Glutamatergic neuron (in vitro differentiated cells): ENCODE data around the gene GFRA4. TPM values are rescaled to one million over a fixed set of nuclear protein-coding genes. Genes with fewer than 3 reads are reported as not detected.

Experiments
- DNase-seq: peaks from one replicate; pipeline ENCODE4 v3.0.0; 2022
- H3K27ac Mint-ChIP-seq: one replicate; pipeline ENCODE4 v1.8.0; 2020; ENCODE audit warnings: mild to moderate bottlenecking, mixed read lengths, inconsistent platforms; ENCODE audit not compliant: unreplicated experiment
- H3K27me3 Mint-ChIP-seq: one replicate; pipeline ENCODE4 v1.8.0; 2020; ENCODE audit warnings: mild to moderate bottlenecking, moderate library complexity, mixed read lengths, inconsistent platforms; ENCODE audit not compliant: unreplicated experiment
- H3K36me3 Mint-ChIP-seq: one replicate; pipeline ENCODE4 v1.8.0; 2020; ENCODE audit warnings: mild to moderate bottlenecking, mixed read lengths, inconsistent platforms; ENCODE audit not compliant: unreplicated experiment
- H3K4me1 Mint-ChIP-seq: one replicate; pipeline ENCODE4 v1.8.0; 2020; ENCODE audit warnings: mild to moderate bottlenecking, low read depth, mixed read lengths, inconsistent platforms; ENCODE audit not compliant: unreplicated experiment
- H3K4me3 Mint-ChIP-seq: one replicate; pipeline ENCODE4 v1.8.0; 2020; ENCODE audit warnings: mild to moderate bottlenecking, mixed read lengths, inconsistent platforms; ENCODE audit not compliant: unreplicated experiment
- H3K9me3 Mint-ChIP-seq: one replicate; pipeline ENCODE4 v1.8.0; 2020; ENCODE audit warnings: mild to moderate bottlenecking, moderate library complexity, mixed read lengths, inconsistent platforms; ENCODE audit not compliant: unreplicated experiment
- CTCF ChIP-seq: fragments of 200-600 bp; sonication (generic); IDR thresholded peaks from one replicate; pipeline ENCODE4 v1.5.0; 2021; ENCODE audit not compliant: partially characterized antibody, unreplicated experiment
- total RNA-seq: library from RNA; stranded (reverse); fragmentation: NEBNext Ultra II Directional; extraction: Animal tissue kit (Norgen Biotek cat#: 25700); gene quantifications from one replicate; pipeline ENCODE4 v1.2.1, GENCODE V29; 2021; ENCODE audit not compliant: unreplicated experiment

Gene GFRA4
- total RNA-seq, 1 donor from 2014 or later = not detected

DNA sequence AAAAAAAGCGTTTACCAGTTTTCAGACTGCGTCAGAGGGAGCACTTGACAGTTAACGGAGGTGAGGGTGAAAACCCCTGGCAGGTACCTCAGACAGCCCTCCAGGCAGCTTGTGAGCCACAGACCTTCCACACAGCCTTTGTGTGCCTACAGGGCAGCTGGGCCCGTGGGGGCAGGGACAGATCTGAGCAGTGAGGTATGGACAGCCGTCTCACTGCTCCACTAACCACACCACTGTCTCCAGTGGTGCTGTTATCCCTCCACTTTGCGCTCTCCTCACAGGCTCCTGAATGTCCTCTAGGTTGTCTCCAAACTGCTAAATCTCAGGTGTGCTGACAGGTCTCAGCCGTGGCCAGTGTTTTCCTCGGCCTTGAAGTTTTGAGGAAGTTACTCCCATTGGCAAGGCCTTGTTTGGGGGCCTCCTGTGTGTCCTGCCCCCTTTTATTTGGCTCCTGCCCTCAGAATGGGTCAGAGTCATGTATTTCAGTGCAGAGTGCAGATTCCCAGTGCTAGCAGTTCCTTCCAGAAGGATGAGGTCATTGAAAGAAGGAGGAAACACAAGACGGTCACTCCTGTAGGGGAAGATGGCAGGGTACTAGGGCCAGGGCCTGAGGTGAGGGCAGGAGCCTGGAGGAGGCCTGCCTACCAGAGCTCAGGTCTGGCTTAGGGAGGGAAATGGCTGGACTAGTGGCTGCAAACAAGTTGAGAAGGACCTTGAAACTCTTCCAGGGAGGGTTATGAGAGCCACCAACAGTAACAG lies 11.8 kb downstream of the GFRA4 start:
- H3K27ac Mint-ChIP-seq = no peak overlapping the region
- TF ChIP-seq CTCF = no peak
- no peak overlapping the region for H3K4me3 Mint-ChIP-seq
- H3K36me3 Mint-ChIP-seq = no peaks in the 10 kb centered on the region
- H3K4me1 Mint-ChIP-seq = peaks cover 30% of the 10 kb centered on the region
- DNase-seq = no peak
- peaks cover 2% of the 10 kb centered on the region for H3K27me3 Mint-ChIP-seq
- H3K9me3 Mint-ChIP-seq = no peaks in the 10 kb centered on the region

- peaks cover 2% of the 10 kb centered on the region for H3K27me3 Mint-ChIP-seq
- H3K4me1 Mint-ChIP-seq = peaks cover 28% of the 10 kb centered on the region
- H3K9me3 Mint-ChIP-seq = peaks cover 4% of the 10 kb centered on the region
- peak overlapping the region; percentile 9 for H3K27ac Mint-ChIP-seq
- peak overlapping the region; percentile 31 for H3K4me3 Mint-ChIP-seq
- no peak for DNase-seq
- H3K36me3 Mint-ChIP-seq = no peaks in the 10 kb centered on the region
- no peak for TF ChIP-seq CTCF
Observed at GRCh38 chr20:3648951-3649350, 14.2 kb downstream of the GFRA4 start.

DNA sequence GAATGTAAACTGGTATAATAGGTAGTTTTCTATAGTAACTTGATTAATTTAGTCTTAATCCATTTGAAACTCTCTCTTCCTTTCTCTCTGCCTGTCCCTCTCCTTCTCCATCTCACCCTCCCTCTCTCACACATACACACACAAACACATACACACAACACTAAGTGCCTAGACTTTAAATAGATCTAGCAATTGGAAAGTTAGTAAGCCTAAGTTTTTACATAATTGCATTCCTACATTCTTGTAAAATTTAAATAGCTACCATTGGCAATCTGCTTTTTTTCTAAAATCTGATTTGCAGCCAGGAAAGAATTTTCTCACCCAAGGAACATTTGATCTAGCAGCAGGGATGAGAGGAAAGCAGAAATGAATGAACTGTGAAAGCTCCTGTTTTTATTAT lies 15.7 kb downstream of the GFRA4 start:
- Mint-ChIP-seq H3K27ac (no peak overlapping the region), H3K36me3 (peaks cover 2% of the 10 kb centered on the region), H3K27me3 (peaks cover 2% of the 10 kb centered on the region), H3K4me1 (peaks cover 23% of the 10 kb centered on the region), H3K9me3 (peaks cover 4% of the 10 kb centered on the region), H3K4me3 (no peak overlapping the region)
- no peak for TF ChIP-seq CTCF
- DNase-seq = no peak

DNA sequence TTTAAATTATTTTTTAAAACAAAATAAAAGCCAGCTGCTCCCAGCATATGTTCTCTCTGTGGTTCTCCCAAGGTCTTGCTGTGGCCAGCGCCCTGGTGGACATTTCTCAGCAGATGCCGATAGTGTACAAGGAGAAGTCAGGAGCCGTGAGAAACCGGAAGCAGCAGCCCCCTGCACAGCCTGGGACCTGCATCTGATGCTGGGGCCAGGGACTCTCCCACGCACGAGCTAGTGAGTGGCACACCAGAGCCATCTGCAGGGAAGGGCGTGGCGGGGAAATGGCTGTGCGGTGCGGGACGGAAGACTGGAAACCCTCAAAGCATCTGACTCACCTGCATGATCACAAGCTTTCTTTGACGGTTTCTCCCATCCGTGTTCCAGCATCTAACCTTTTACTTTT lies 16.5 kb downstream of the GFRA4 start:
- Mint-ChIP-seq H3K27me3 (peaks cover 2% of the 10 kb centered on the region), H3K4me3 (peak overlapping the region; percentile 20), H3K36me3 (peaks cover 8% of the 10 kb centered on the region), H3K9me3 (peaks cover 4% of the 10 kb centered on the region), H3K27ac (no peak overlapping the region), H3K4me1 (peaks cover 22% of the 10 kb centered on the region)
- DNase-seq = no peak
- no peak for TF ChIP-seq CTCF

DNA sequence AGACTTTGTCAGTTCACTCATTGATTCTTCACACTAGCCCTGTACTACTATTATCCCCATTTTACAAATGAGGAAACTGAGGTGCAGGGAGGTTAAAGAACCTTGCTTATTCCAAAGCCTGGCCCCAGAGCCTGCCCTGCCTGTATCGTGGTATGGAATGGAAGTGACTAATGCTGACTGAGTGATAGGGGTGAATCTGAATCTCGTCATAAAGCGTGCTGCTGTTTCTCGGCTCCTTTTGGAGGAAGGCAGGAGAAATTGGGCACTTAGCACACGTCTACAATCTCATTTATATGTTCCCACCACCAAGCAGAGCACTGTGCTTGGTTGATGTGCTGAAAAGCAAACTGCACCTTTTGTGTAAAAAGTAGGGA lies 17.1 kb downstream of the GFRA4 start:
- H3K27ac Mint-ChIP-seq = no peak overlapping the region
- H3K27me3 Mint-ChIP-seq = peaks cover 2% of the 10 kb centered on the region
- DNase-seq = no peak
- peaks cover 22% of the 10 kb centered on the region for H3K4me1 Mint-ChIP-seq
- H3K9me3 Mint-ChIP-seq = peaks cover 4% of the 10 kb centered on the region
- peaks cover 12% of the 10 kb centered on the region for H3K36me3 Mint-ChIP-seq
- no peak for TF ChIP-seq CTCF
- no peak overlapping the region for H3K4me3 Mint-ChIP-seq
